Glutamatergic neuron (in vitro differentiated cells): Measurements from ENCODE around the gene RPS6KB2. TPM values are rescaled to one million over a fixed set of nuclear protein-coding genes. Genes with fewer than 3 reads are reported as not detected.

Experiments
- DNase-seq: peaks from one replicate; pipeline ENCODE4 v3.0.0; 2022
- H3K27ac Mint-ChIP-seq: one replicate; pipeline ENCODE4 v1.8.0; 2020; ENCODE audit warnings: mild to moderate bottlenecking, mixed read lengths, inconsistent platforms; ENCODE audit not compliant: unreplicated experiment
- H3K27me3 Mint-ChIP-seq: one replicate; pipeline ENCODE4 v1.8.0; 2020; ENCODE audit warnings: mild to moderate bottlenecking, moderate library complexity, mixed read lengths, inconsistent platforms; ENCODE audit not compliant: unreplicated experiment
- H3K36me3 Mint-ChIP-seq: one replicate; pipeline ENCODE4 v1.8.0; 2020; ENCODE audit warnings: mild to moderate bottlenecking, mixed read lengths, inconsistent platforms; ENCODE audit not compliant: unreplicated experiment
- H3K4me1 Mint-ChIP-seq: one replicate; pipeline ENCODE4 v1.8.0; 2020; ENCODE audit warnings: mild to moderate bottlenecking, low read depth, mixed read lengths, inconsistent platforms; ENCODE audit not compliant: unreplicated experiment
- H3K4me3 Mint-ChIP-seq: one replicate; pipeline ENCODE4 v1.8.0; 2020; ENCODE audit warnings: mild to moderate bottlenecking, mixed read lengths, inconsistent platforms; ENCODE audit not compliant: unreplicated experiment
- H3K9me3 Mint-ChIP-seq: one replicate; pipeline ENCODE4 v1.8.0; 2020; ENCODE audit warnings: mild to moderate bottlenecking, moderate library complexity, mixed read lengths, inconsistent platforms; ENCODE audit not compliant: unreplicated experiment
- total RNA-seq: library from RNA; stranded (reverse); fragmentation: NEBNext Ultra II Directional; extraction: Animal tissue kit (Norgen Biotek cat#: 25700); gene quantifications from one replicate; pipeline ENCODE4 v1.2.1, GENCODE V29; 2021; ENCODE audit not compliant: unreplicated experiment
- TF ChIP-seq, protein P1 (sequence below): fragments of 200-600 bp; sonication (generic); IDR thresholded peaks from one replicate; pipeline ENCODE4 v1.5.0; 2021; ENCODE audit not compliant: partially characterized antibody, unreplicated experiment

Gene RPS6KB2
- total RNA-seq, 1 donor from 2014 or later: 69.0 TPM

- H3K27ac Mint-ChIP-seq: no peak overlapping the region
- no peaks in the 10 kb centered on the region for H3K36me3 Mint-ChIP-seq
- H3K4me1 Mint-ChIP-seq: peaks cover 10% of the 10 kb centered on the region
Observed at GRCh38 chr11:67408437-67409200, 19.7 kb upstream of the RPS6KB2 start.

GRCh38 chr11:67409261-67409666, 19.0 kb upstream of the RPS6KB2 start:
- no peak overlapping the region for H3K4me3 Mint-ChIP-seq
- H3K36me3 Mint-ChIP-seq: no peaks in the 10 kb centered on the region
- TF ChIP-seq, protein P1, sequence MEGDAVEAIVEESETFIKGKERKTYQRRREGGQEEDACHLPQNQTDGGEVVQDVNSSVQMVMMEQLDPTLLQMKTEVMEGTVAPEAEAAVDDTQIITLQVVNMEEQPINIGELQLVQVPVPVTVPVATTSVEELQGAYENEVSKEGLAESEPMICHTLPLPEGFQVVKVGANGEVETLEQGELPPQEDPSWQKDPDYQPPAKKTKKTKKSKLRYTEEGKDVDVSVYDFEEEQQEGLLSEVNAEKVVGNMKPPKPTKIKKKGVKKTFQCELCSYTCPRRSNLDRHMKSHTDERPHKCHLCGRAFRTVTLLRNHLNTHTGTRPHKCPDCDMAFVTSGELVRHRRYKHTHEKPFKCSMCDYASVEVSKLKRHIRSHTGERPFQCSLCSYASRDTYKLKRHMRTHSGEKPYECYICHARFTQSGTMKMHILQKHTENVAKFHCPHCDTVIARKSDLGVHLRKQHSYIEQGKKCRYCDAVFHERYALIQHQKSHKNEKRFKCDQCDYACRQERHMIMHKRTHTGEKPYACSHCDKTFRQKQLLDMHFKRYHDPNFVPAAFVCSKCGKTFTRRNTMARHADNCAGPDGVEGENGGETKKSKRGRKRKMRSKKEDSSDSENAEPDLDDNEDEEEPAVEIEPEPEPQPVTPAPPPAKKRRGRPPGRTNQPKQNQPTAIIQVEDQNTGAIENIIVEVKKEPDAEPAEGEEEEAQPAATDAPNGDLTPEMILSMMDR: no peak
- no peak for DNase-seq
- peaks cover 8% of the 10 kb centered on the region for H3K27me3 Mint-ChIP-seq
- no peak overlapping the region for H3K27ac Mint-ChIP-seq
- H3K4me1 Mint-ChIP-seq: peaks cover 10% of the 10 kb centered on the region
- H3K9me3 Mint-ChIP-seq: no peaks in the 10 kb centered on the region

More at GRCh38 chr11:67408437-67409200, 19.7 kb upstream of the RPS6KB2 start:
- Mint-ChIP-seq H3K4me3 (no peak overlapping the region), H3K9me3 (no peaks in the 10 kb centered on the region), H3K27me3 (peaks cover 8% of the 10 kb centered on the region)
- TF ChIP-seq, protein P1: no peak
- no peak for DNase-seq

GRCh38 chr11:67409781-67410368, 18.4 kb upstream of the RPS6KB2 start:
- H3K36me3 Mint-ChIP-seq: no peaks in the 10 kb centered on the region
- peaks cover 10% of the 10 kb centered on the region for H3K4me1 Mint-ChIP-seq
- H3K27me3 Mint-ChIP-seq: peaks cover 8% of the 10 kb centered on the region
- no peak overlapping the region for H3K4me3 Mint-ChIP-seq
- H3K9me3 Mint-ChIP-seq: no peaks in the 10 kb centered on the region
- DNase-seq: no peak
- TF ChIP-seq, protein P1: no peak
- no peak overlapping the region for H3K27ac Mint-ChIP-seq

- Mint-ChIP-seq H3K4me3 (no peak overlapping the region), H3K9me3 (no peaks in the 10 kb centered on the region), H3K27me3 (peaks cover 8% of the 10 kb centered on the region), H3K36me3 (no peaks in the 10 kb centered on the region), H3K27ac (no peak overlapping the region), H3K4me1 (peaks cover 10% of the 10 kb centered on the region)
- TF ChIP-seq, protein P1: no peak
- DNase-seq: no peak
Observed at GRCh38 chr11:67410369-67410831, 17.9 kb upstream of the RPS6KB2 start.
